MCF 10A (cell line): Measurements from ENCODE around the gene ALDH3B1. TPM values are rescaled to one million over a fixed set of nuclear protein-coding genes. Genes with fewer than 3 reads are reported as not detected.

ENCODE experiments used
- BruUV-seq: library from RNA; stranded (reverse); fragments of 400-500 nt; replicated peaks from 2 replicates; lab custom pipeline; 2021; lab: Mats Ljungman, UMichigan
- CTCF ChIA-PET: fragments of 300-600 bp; sonication (Branson Sonifier 250); formaldehyde crosslinking; extraction: SDS; loops from one replicate; lab custom pipeline; 2021; ENCODE audit warnings: antibody characterized with exemption, inconsistent platforms; lab: Yijun Ruan, JAX
- POLR2A ChIA-PET: fragments of 300-600, 350-650 bp; sonication (Branson Sonifier 250); formaldehyde crosslinking; extraction: SDS; loops from one replicate; lab custom pipeline; 2020; ENCODE audit warnings: antibody characterized with exemption, inconsistent platforms; lab: Yijun Ruan, JAX
- DNase-seq: peaks from one replicate; pipeline ENCODE4 v3.0.0-alpha.2; 2018; ENCODE audit not compliant: unreplicated experiment
- H3K27ac Mint-ChIP-seq: one replicate; pipeline ENCODE4 v1.8.0; 2022; ENCODE audit warnings: mild to moderate bottlenecking, low read depth, mixed read lengths; ENCODE audit not compliant: unreplicated experiment
- H3K27me3 Mint-ChIP-seq: one replicate; pipeline ENCODE4 v1.8.0; 2022; ENCODE audit warnings: mixed read lengths; ENCODE audit not compliant: insufficient read depth, unreplicated experiment
- H3K36me3 Mint-ChIP-seq: one replicate; pipeline ENCODE4 v1.8.0; 2022; ENCODE audit warnings: mild to moderate bottlenecking, moderate library complexity, mixed read lengths; ENCODE audit not compliant: insufficient read depth, unreplicated experiment
- H3K4me1 Mint-ChIP-seq: one replicate; pipeline ENCODE4 v1.8.0; 2022; ENCODE audit warnings: mixed read lengths; ENCODE audit not compliant: insufficient read depth, unreplicated experiment
- H3K4me3 Mint-ChIP-seq: one replicate; pipeline ENCODE4 v1.8.0; 2022; ENCODE audit warnings: mild to moderate bottlenecking, moderate library complexity, mixed read lengths; ENCODE audit not compliant: unreplicated experiment
- H3K9me3 Mint-ChIP-seq: one replicate; pipeline ENCODE4 v1.8.0; 2022; ENCODE audit warnings: mixed read lengths; ENCODE audit not compliant: unreplicated experiment
- intact Hi-C: fragments of 100-400 bp; cut with micrococcal nuclease; formaldehyde crosslinking; loops from 2 replicates; pipeline ENCODE4 v1.14.1; 2022
- total RNA-seq: library from RNA; stranded (reverse); gene quantifications from 2 replicates; pipeline ENCODE4 v1.2.3, GENCODE V29; 2022
- TF ChIP-seq, protein P1 (sequence below): fragments of 200-600 bp; IDR thresholded peaks from one replicate; pipeline ENCODE4 v1.8.0; 2022; ENCODE audit warnings: antibody characterized with exemption, mild to moderate bottlenecking; ENCODE audit not compliant: unreplicated experiment

The ALDH3B1 gene
- total RNA-seq, 1 experiment from 2014 or later = 37.2 TPM

DNA sequence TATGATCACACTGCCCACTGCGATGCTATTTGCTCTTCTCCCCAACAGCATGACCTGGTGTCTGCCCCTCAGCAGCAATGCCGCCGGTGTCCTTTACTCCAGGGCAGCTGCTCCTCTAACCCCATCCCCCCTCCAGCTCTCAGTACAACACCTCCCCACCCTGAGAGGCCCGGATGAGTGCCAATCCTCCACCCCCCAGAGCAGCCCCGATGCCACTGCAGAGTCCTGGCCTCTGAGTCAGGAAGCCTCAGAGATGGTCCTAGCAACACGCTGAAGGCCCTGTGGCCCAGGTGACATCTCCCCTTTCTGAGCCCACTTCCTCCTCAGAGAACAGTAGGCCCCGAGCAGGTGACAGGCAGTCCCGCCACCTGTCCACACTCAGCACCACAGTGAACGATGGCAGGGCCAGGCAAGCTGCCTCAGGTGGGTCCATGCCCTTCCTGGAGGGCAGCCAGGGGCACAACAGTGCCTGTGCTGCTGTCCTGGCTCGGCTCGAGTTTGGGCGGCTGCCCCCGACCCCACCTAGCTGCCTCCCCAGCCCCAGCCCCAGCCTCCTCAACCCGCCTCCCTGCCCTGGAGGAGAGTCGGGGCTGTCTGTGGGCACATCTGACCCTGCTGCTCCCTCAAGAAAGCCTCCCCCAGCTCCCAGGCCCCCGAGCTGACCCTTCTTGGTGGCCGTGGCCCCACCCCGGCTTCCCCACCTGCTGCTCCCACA, 16.4 kb downstream of the ALDH3B1 start:
- no peaks in the 10 kb centered on the region for H3K27me3 Mint-ChIP-seq
- no peak for DNase-seq
- peaks cover 23% of the 10 kb centered on the region for H3K4me1 Mint-ChIP-seq
- no peak overlapping the region for H3K27ac Mint-ChIP-seq
- peaks cover 54% of the 10 kb centered on the region for H3K36me3 Mint-ChIP-seq
- TF ChIP-seq, protein P1, sequence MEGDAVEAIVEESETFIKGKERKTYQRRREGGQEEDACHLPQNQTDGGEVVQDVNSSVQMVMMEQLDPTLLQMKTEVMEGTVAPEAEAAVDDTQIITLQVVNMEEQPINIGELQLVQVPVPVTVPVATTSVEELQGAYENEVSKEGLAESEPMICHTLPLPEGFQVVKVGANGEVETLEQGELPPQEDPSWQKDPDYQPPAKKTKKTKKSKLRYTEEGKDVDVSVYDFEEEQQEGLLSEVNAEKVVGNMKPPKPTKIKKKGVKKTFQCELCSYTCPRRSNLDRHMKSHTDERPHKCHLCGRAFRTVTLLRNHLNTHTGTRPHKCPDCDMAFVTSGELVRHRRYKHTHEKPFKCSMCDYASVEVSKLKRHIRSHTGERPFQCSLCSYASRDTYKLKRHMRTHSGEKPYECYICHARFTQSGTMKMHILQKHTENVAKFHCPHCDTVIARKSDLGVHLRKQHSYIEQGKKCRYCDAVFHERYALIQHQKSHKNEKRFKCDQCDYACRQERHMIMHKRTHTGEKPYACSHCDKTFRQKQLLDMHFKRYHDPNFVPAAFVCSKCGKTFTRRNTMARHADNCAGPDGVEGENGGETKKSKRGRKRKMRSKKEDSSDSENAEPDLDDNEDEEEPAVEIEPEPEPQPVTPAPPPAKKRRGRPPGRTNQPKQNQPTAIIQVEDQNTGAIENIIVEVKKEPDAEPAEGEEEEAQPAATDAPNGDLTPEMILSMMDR = no peak
- ChIA-PET POLR2A (interaction anchor here (0.7 to 1.4 kb wide), 3 partner anchors 14 to 16 kb away, joined by 3 to 5 read pairs (median 3); partner anchors contain the start of gene ALDH3B1), CTCF (interaction anchor here (1.0 kb wide), 1 partner anchor 17 kb away, joined by 3 read pairs; no protein-coding TSS in a partner anchor)
- no TSS peak for BruUV-seq
- intact Hi-C loops = no loop called here
- H3K9me3 Mint-ChIP-seq = no peaks in the 10 kb centered on the region
- no peak overlapping the region for H3K4me3 Mint-ChIP-seq

DNA sequence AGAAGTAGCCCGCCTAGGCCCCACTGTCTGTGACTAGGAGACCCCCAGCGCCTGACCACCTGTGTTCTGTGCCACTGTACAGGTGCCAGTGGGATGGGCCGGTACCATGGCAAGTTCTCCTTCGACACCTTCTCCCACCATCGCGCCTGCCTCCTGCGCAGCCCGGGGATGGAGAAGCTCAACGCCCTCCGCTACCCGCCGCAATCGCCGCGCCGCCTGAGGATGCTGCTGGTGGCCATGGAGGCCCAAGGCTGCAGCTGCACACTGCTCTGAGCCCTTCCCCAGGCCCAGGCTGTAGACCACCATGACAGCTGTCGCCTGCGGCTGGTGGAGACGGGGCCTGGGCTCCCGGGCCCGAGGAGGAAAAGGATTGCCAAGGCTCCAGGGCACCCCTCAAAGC, 17.5 kb downstream of the ALDH3B1 start:
- H3K27ac Mint-ChIP-seq = peak overlapping the region; percentile 89
- DNase-seq = no peak
- peaks cover 26% of the 10 kb centered on the region for H3K4me1 Mint-ChIP-seq
- BruUV-seq = no TSS peak
- no peak overlapping the region for H3K4me3 Mint-ChIP-seq
- ChIA-PET POLR2A (interaction anchor here (1.4 to 2.1 kb wide), 3 partner anchors 15 to 19 kb away, joined by 5 to 13 read pairs (median 5); partner anchors contain the start of gene ALDH3B1), CTCF (interaction anchor here (0.6 to 1.0 kb wide), 2 partner anchors 19 to 89 kb away, joined by 3 read pairs; no protein-coding TSS in a partner anchor)
- intact Hi-C loops = loop anchor here (1.0 kb wide), 1 partner anchor 13 kb away; no protein-coding TSS in a partner anchor
- H3K36me3 Mint-ChIP-seq = peaks cover 49% of the 10 kb centered on the region
- TF ChIP-seq, protein P1 = no peak
- H3K27me3 Mint-ChIP-seq = no peaks in the 10 kb centered on the region
- no peaks in the 10 kb centered on the region for H3K9me3 Mint-ChIP-seq

DNA sequence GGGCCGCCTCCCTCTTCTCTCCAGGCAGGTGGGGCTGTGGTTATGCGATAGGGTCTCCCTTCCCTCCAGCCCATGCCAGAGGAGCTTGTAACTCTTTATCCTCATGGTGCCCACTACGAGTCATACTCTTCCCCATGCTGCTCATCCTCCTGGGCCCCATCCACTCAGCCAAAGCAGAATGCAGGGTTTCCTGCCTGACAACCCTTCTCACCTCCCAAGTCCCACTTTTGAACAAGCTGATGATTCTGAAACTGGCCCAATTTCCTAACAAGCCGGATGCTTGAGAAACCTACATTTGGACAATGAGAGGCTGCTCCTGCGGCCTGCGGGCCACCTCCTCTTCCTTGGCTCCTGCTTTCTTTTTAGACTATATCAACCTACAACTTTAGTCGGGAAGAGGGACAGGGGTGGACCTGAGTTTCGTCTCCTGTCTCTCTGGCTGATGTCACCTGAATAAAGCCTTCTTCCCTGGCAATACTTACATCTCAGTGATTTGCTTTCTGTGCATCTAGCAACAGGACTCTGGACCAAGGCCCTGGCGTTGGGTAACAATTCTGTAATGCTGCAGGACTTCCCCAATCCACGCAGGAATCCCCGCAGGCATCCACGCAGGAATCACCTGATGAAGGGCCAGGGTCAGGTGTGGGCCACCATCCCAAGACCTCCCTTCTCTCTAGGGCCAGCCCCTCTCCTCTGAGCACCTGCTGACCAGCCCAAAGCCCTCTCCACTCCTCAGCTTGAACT, 18.8 kb downstream of the ALDH3B1 start:
- Mint-ChIP-seq H3K4me1 (peaks cover 26% of the 10 kb centered on the region), H3K4me3 (peak overlapping the region; percentile 92), H3K27ac (peak overlapping the region; percentile 89), H3K27me3 (no peaks in the 10 kb centered on the region), H3K36me3 (peaks cover 45% of the 10 kb centered on the region), H3K9me3 (no peaks in the 10 kb centered on the region)
- BruUV-seq = TSS peak; percentile 25
- intact Hi-C loops = loop anchor here (1.0 kb wide), 1 partner anchor 15 kb away; no protein-coding TSS in a partner anchor
- TF ChIP-seq, protein P1 = no peak
- ChIA-PET CTCF (interaction anchor here (0.6 to 1.7 kb wide), 2 partner anchors 9 to 16 kb away, joined by 3 read pairs; no protein-coding TSS in a partner anchor), POLR2A (interaction anchor here (0.5 to 3.8 kb wide), 6 partner anchors 10 to 90 kb away, joined by 3 to 59 read pairs (median 4); partner anchors contain the start of genes ALDH3B1 and TCIRG1)
- DNase-seq = no peak
